SK-N-SH (cell line): ENCODE data around the gene IER3IP1. TPM values are rescaled to one million over a fixed set of nuclear protein-coding genes. Genes with fewer than 3 reads are reported as not detected.

ENCODE experiments used
- CTCF ChIA-PET: fragments of 300-600, 350-600 bp; formaldehyde crosslinking; extraction: SDS; loops from one replicate; lab custom pipeline; 2021; lab: Yijun Ruan, JAX
- POLR2A ChIA-PET: fragments of 350-600 bp; sonication (Branson Sonifier 250); formaldehyde crosslinking; extraction: SDS; loops from one replicate; lab custom pipeline; 2020; ENCODE audit warnings: antibody characterized with exemption, inconsistent platforms; lab: Yijun Ruan, JAX
- DNase-seq: peaks from one replicate; pipeline ENCODE4 v3.0.0; 2012
- H2AFZ ChIP-seq: fragments of 200-600 bp; sonication (generic); 2 replicates; pipeline ENCODE4 v1.8.1; 2016; ENCODE audit warnings: antibody characterized with exemption, mild to moderate bottlenecking, low read depth
- H3F3A ChIP-seq: fragments of 200-600 bp; sonication (generic); replicated peaks from 2 replicates; pipeline ENCODE3; 2016; ENCODE audit warnings: antibody characterized with exemption, mild to moderate bottlenecking; ENCODE audit not compliant: insufficient read depth
- H3K27ac ChIP-seq, 2 experiments: fragments of 200-500 bp in 1 of 2; fragments of 200-600 bp in 1 of 2; sonication (Bioruptor generic) in 1 of 2; sonication (generic), shearing (Covaris generic) in 1 of 2; 2 replicates each; pipeline versions ENCODE4 v1.5.1 to v1.6.1; 2014 to 2016; ENCODE audit warnings: low read depth in 2 of 2, inconsistent platforms in 1 of 2, low read length in 1 of 2, mild to moderate bottlenecking in 1 of 2, mixed read lengths in 1 of 2
- H3K27me3 ChIP-seq: fragments of 200-600 bp; sonication (generic), shearing (Covaris generic); 2 replicates; pipeline ENCODE4 v1.6.1; 2016; ENCODE audit warnings: mixed run types; ENCODE audit not compliant: insufficient read depth
- H3K36me3 ChIP-seq, 2 experiments: fragments of 200-500 bp in 1 of 2; fragments of 200-600 bp in 1 of 2; sonication (Bioruptor generic) in 1 of 2; sonication (generic) in 1 of 2; replicated peaks in 1 of 2; 2 replicates each; pipeline versions ENCODE3 to v1.5.1; 2014 to 2016; ENCODE audit warnings: low read length in 1 of 2, mild to moderate bottlenecking in 1 of 2; ENCODE audit not compliant: insufficient read depth in 2 of 2, control insufficient read depth in 1 of 2
- H3K4me1 ChIP-seq, 2 experiments: fragments of 200-500 bp in 1 of 2; fragments of 200-600 bp in 1 of 2; sonication (Bioruptor generic) in 1 of 2; sonication (generic), shearing (Covaris generic) in 1 of 2; 2 replicates each; pipeline versions ENCODE4 v1.5.1 to v1.6.1; 2014 to 2016; ENCODE audit warnings: low read depth in 1 of 2, low read length in 1 of 2, mixed run types in 1 of 2; ENCODE audit not compliant: insufficient read depth in 2 of 2, control insufficient read depth in 1 of 2
- H3K4me2 ChIP-seq: fragments of 200-600 bp; sonication (generic), shearing (Covaris generic); 2 replicates; pipeline ENCODE4 v1.6.1; 2017; ENCODE audit warnings: mixed run types
- H3K4me3 ChIP-seq, 2 experiments: fragments of 200-500 bp in 1 of 2; fragments of 200-600 bp in 1 of 2; sonication (Bioruptor generic) in 1 of 2; sonication (generic), shearing (Covaris generic) in 1 of 2; 2 replicates each; pipeline versions ENCODE4 v1.5.1 to v1.8.1; 2014 to 2016; ENCODE audit warnings: low read depth in 2 of 2, inconsistent platforms in 1 of 2, low read length in 1 of 2, mild to moderate bottlenecking in 1 of 2, mixed read lengths in 1 of 2, moderate library complexity in 1 of 2
- H3K79me2 ChIP-seq: fragments of 200-600 bp; sonication (generic); 2 replicates; pipeline ENCODE4 v1.8.1; 2017; ENCODE audit warnings: mild to moderate bottlenecking; ENCODE audit not compliant: insufficient read depth
- H3K9ac ChIP-seq: fragments of 200-600 bp; sonication (generic); 2 replicates; pipeline ENCODE4 v1.6.1; 2017; ENCODE audit warnings: mixed run types
- H3K9me2 ChIP-seq: fragments of 200-600 bp; sonication (generic); 2 replicates; pipeline ENCODE4 v1.6.1; 2017; ENCODE audit warnings: mixed run types
- H3K9me3 ChIP-seq: fragments of 200-600 bp; sonication (generic); 2 replicates; pipeline ENCODE4 v1.6.1; 2017; ENCODE audit warnings: mixed run types, mild to moderate bottlenecking, moderate library complexity
- H4K20me1 ChIP-seq: fragments of 200-600 bp; sonication (generic); 2 replicates; pipeline ENCODE4 v1.6.1; 2017; ENCODE audit warnings: mild to moderate bottlenecking, mixed run types; ENCODE audit not compliant: insufficient read depth
- CTCF ChIP-seq: fragments of 200-600 bp; sonication (generic); IDR thresholded peaks from 2 replicates; pipeline ENCODE4 v1.6.1; 2017; ENCODE audit warnings: antibody characterized with exemption, mild to moderate bottlenecking, moderate library complexity
- ELF1 ChIP-seq: IDR thresholded peaks from 2 replicates; pipeline ENCODE4 v1.4.0; 2012
- FOXJ3 ChIP-seq: sonication (generic); formaldehyde crosslinking; IDR thresholded peaks from 2 replicates; pipeline ENCODE4 v1.5.1; 2020; ENCODE audit warnings: mild to moderate bottlenecking, missing genetic modification reagents
- FOXM1 ChIP-seq: IDR thresholded peaks from 2 replicates; pipeline ENCODE4 v1.4.0; 2012; ENCODE audit warnings: low read depth, mild to moderate bottlenecking
- JUND ChIP-seq: IDR thresholded peaks from 2 replicates; pipeline ENCODE4 v1.4.0; 2012
- MAX ChIP-seq: IDR thresholded peaks from 2 replicates; pipeline ENCODE4 v1.4.0; 2012; ENCODE audit warnings: low read depth
- MXI1 ChIP-seq: IDR thresholded peaks from 2 replicates; pipeline ENCODE4 v1.6.1; 2012; ENCODE audit warnings: mild to moderate bottlenecking, low read depth, low read length, improper control_type of control experiment
- PBX3 ChIP-seq: IDR thresholded peaks from 2 replicates; pipeline ENCODE4; 2012
- POLR2AphosphoS5 ChIP-seq: IDR thresholded peaks from 2 replicates; pipeline ENCODE4 v1.6.1; 2012; ENCODE audit warnings: low read depth, low read length
- RAD21 ChIP-seq: IDR thresholded peaks from 2 replicates; pipeline ENCODE4 v1.6.1; 2012; ENCODE audit warnings: mild to moderate bottlenecking, low read length
- RCOR1 ChIP-seq: fragments of 150-350 bp; IDR thresholded peaks from 2 replicates; pipeline ENCODE4 v1.6.1; 2017; ENCODE audit warnings: antibody characterized with exemption, low read length
- RXRA ChIP-seq: IDR thresholded peaks from 2 replicates; pipeline ENCODE4 v1.4.0; 2012; ENCODE audit warnings: low read depth, mild to moderate bottlenecking, borderline replicate concordance
- SMC3 ChIP-seq: IDR thresholded peaks from 2 replicates; pipeline ENCODE4 v1.6.1; 2012; ENCODE audit warnings: low read depth, low read length, improper control_type of control experiment
- TAF1 ChIP-seq: IDR thresholded peaks from 2 replicates; pipeline ENCODE4 v1.6.1; 2012; ENCODE audit warnings: low read depth, mild to moderate bottlenecking, low read length, moderate library complexity, borderline replicate concordance
- TEAD4 ChIP-seq: IDR thresholded peaks from 2 replicates; pipeline ENCODE4 v1.4.0; 2012; ENCODE audit warnings: mild to moderate bottlenecking, borderline replicate concordance; ENCODE audit not compliant: insufficient read depth
- USF1 ChIP-seq: IDR thresholded peaks from 2 replicates; pipeline ENCODE4 v1.4.0; 2012; ENCODE audit warnings: low read depth, borderline replicate concordance
- WGBS: methylation state at CpG from one replicate; pipeline ENCODE4 v1.1.6; 2017; ENCODE audit warnings: low lambda C conversion rate; 5-methylcytosine and 5-hydroxymethylcytosine counted together
- polyA plus RNA-seq, 3 experiments: library from polyadenylated mRNA; depleted of rRNA; stranded (reverse); fragments of >200 nt; gene quantifications; 2 replicates each; pipeline ENCODE4 v1.2.3, GENCODE V29; 2012

The IER3IP1 gene
- polyA plus RNA-seq, 1 of the 3 experiments (the other 2 are of a cell fraction): 13.7 TPM

- Histone ChIP-seq H3K27ac (no peak overlapping the region), H4K20me1 (no peaks in the 10 kb centered on the region), H3F3A (no peaks in the 10 kb centered on the region), H3K9me2 (no peaks in the 10 kb centered on the region), H3K36me3 (no peaks in the 10 kb centered on the region), H3K9ac (no peak overlapping the region), H3K79me2 (no peaks in the 10 kb centered on the region), H3K27me3 (no peaks in the 10 kb centered on the region), H3K4me2 (no peak overlapping the region), H3K4me3 (no peak overlapping the region), H2AFZ (no peak overlapping the region), H3K4me1 (peaks cover 0 to 16% of the 10 kb centered on the region in 2 experiments; a peak in 2 of 4 replicates), H3K9me3 (no peaks in the 10 kb centered on the region)
- DNase-seq: no peak
- ChIA-PET CTCF (interaction anchor here (0.6 to 6.7 kb wide), 6 partner anchors 9 to 157 kb away, joined by 3 to 83 read pairs (median 4); partner anchors contain the start of gene HDHD2), POLR2A (no interaction called here)
- WGBS: 11% methylated on average over 2 of the region's 2 CpGs
- TF ChIP-seq TAF1 (no peak), RCOR1 (no peak), TEAD4 (no peak), PBX3 (no peak), JUND (no peak), MAX (no peak), ELF1 (no peak), MXI1 (no peak), POLR2AphosphoS5 (no peak), RXRA (no peak)
Observed at GRCh38 chr18:47206945-47207637, 30.9 kb upstream of the IER3IP1 start.

- Histone ChIP-seq H3K9me3 (no peaks in the 10 kb centered on the region), H3K27me3 (no peaks in the 10 kb centered on the region), H3F3A (no peaks in the 10 kb centered on the region), H3K4me2 (no peak overlapping the region), H3K4me3 (no peak overlapping the region; a peak in 1 of 4 replicates), H3K4me1 (peaks cover 0 to 16% of the 10 kb centered on the region in 2 experiments; a peak in 2 of 4 replicates), H3K27ac (peak overlapping the region in 1 of 2 experiments; percentile 93; a peak in 1 of 4 replicates), H2AFZ (no peak overlapping the region)
- peak; percentile 33 for DNase-seq
- WGBS: 14% methylated on average over 3 of the region's 3 CpGs
- POLR2A ChIA-PET: interaction anchor here (2.1 kb wide), 1 partner anchor 55 kb away, joined by 10 read pairs; the partner anchor contains the start of gene HDHD2
- TF ChIP-seq FOXM1 (no peak), RAD21 (peak; percentile 79), MAX (no peak), FOXJ3 (CRISPR knock-in tag) (no peak), SMC3 (peak; percentile 89), CTCF (peak; percentile 87), USF1 (no peak)
- TF ChIP-seq, all 33 proteins: peak for 3
- no peaks in the 10 kb centered on the region for H4K20me1 ChIP-seq
- no peaks in the 10 kb centered on the region for H3K36me3 ChIP-seq
- H3K79me2 ChIP-seq: no peaks in the 10 kb centered on the region
- CTCF ChIA-PET: interaction anchor here (0.6 to 6.7 kb wide), 49 partner anchors 10 to 806 kb away, joined by 3 to 83 read pairs (median 5); partner anchors contain the start of gene HDHD2
- no peak overlapping the region for H3K9ac ChIP-seq
- H3K9me2 ChIP-seq: no peaks in the 10 kb centered on the region
Observed at GRCh38 chr18:47204908-47205522, 28.9 kb upstream of the IER3IP1 start.
